IMR-90 (cell line): ENCODE data around the gene MROH2A. TPM values are rescaled to one million over a fixed set of nuclear protein-coding genes. Genes with fewer than 3 reads are reported as not detected.

Source experiments
- ATAC-seq: fragments of 200-7000 bp; cut with Tn5 transposase; 2 replicates; pipeline ENCODE4 v1.9.1; 2020; ENCODE audit warnings: low read depth, mild to moderate bottlenecking, moderate library complexity
- BruUV-seq: library from RNA; stranded (reverse); fragments of 400-500 nt; replicated peaks from 2 replicates; lab custom pipeline; 2021; lab: Mats Ljungman, UMichigan
- CTCF ChIA-PET: fragments of 300-600 bp; formaldehyde crosslinking; extraction: SDS; loops from one replicate; lab custom pipeline; 2021; ENCODE audit warnings: antibody characterized with exemption; lab: Yijun Ruan, JAX
- POLR2A ChIA-PET: fragments of 300-600 bp; sonication (Branson Sonifier 250); formaldehyde crosslinking; loops from one replicate; lab custom pipeline; 2022; ENCODE audit warnings: antibody characterized with exemption; ENCODE audit not compliant: unreplicated experiment; lab: Charles Lee
- DNase-seq: peaks from one replicate; pipeline ENCODE4 v3.0.0; 2013
- H2AFZ ChIP-seq: replicated peaks from 2 replicates; pipeline ENCODE3; 2013; ENCODE audit warnings: low read length, mild to moderate bottlenecking; ENCODE audit not compliant: poor library complexity
- H2AK5ac ChIP-seq: 2 replicates; pipeline ENCODE4 v1.6.1; 2013; ENCODE audit warnings: low read depth, low read length, inconsistent platforms
- H2AK9ac ChIP-seq: replicated peaks from 2 replicates; pipeline ENCODE3; 2013; ENCODE audit warnings: mild to moderate bottlenecking, low read depth, low read length, moderate library complexity; ENCODE audit not compliant: poor library complexity
- H2BK120ac ChIP-seq: 2 replicates; pipeline ENCODE4 v1.6.1; 2013; ENCODE audit warnings: low read depth, low read length, inconsistent platforms
- H2BK15ac ChIP-seq: 3 replicates; pipeline ENCODE4 v1.6.1; 2013; ENCODE audit warnings: low read depth, low read length, inconsistent platforms
- H2BK20ac ChIP-seq: 2 replicates; pipeline ENCODE4 v1.6.1; 2013; ENCODE audit warnings: low read depth, mild to moderate bottlenecking, inconsistent platforms, low read length, moderate library complexity
- H2BK5ac ChIP-seq: 2 replicates; pipeline ENCODE4 v1.6.1; 2013; ENCODE audit warnings: mild to moderate bottlenecking, low read depth, low read length, inconsistent platforms; ENCODE audit not compliant: poor library complexity, severe bottlenecking
- H3K14ac ChIP-seq: replicated peaks from 2 replicates; pipeline ENCODE4 v1.6.1; 2013; ENCODE audit warnings: low read depth, low read length, inconsistent platforms
- H3K18ac ChIP-seq: 2 replicates; pipeline ENCODE4 v1.6.1; 2013; ENCODE audit warnings: low read depth, low read length, control low read depth
- H3K23ac ChIP-seq: 2 replicates; pipeline ENCODE4 v1.6.1; 2013; ENCODE audit warnings: low read depth, low read length, inconsistent platforms
- H3K27ac ChIP-seq: 2 replicates; pipeline ENCODE4 v1.5.1; 2013; ENCODE audit warnings: mild to moderate bottlenecking, control low read depth, low read length; ENCODE audit not compliant: insufficient read depth
- H3K27me3 ChIP-seq: 2 replicates; pipeline ENCODE4 v1.6.1; 2013; ENCODE audit warnings: low read length; ENCODE audit not compliant: control insufficient read depth, insufficient read depth
- H3K36me3 ChIP-seq: 2 replicates; pipeline ENCODE4 v1.6.1; 2013; ENCODE audit warnings: low read length, mixed read lengths; ENCODE audit not compliant: control insufficient read depth, insufficient read depth
- H3K4ac ChIP-seq: 2 replicates; pipeline ENCODE4 v1.6.1; 2013; ENCODE audit warnings: low read depth, low read length, inconsistent platforms
- H3K4me1 ChIP-seq: 2 replicates; pipeline ENCODE4 v1.6.1; 2013; ENCODE audit warnings: low read length, mixed read lengths; ENCODE audit not compliant: control insufficient read depth, insufficient read depth
- H3K4me2 ChIP-seq: 2 replicates; pipeline ENCODE4 v1.6.1; 2013; ENCODE audit warnings: low read depth, mild to moderate bottlenecking, control low read depth, low read length, moderate library complexity
- H3K4me3 ChIP-seq: 2 replicates; pipeline ENCODE4 v1.5.1; 2013; ENCODE audit warnings: low read depth, mild to moderate bottlenecking, control low read depth, low read length, moderate library complexity; ENCODE audit not compliant: insufficient read depth
- H3K56ac ChIP-seq: 2 replicates; pipeline ENCODE4 v1.6.1; 2013; ENCODE audit warnings: low read length, inconsistent platforms; ENCODE audit not compliant: insufficient read depth; ENCODE audit errors: extremely low read depth
- H3K79me1 ChIP-seq, 2 experiments: 2 replicates each; pipeline ENCODE4 v1.6.1; 2013; ENCODE audit warnings: low read length in 2 of 2, inconsistent platforms in 1 of 2, low read depth in 1 of 2
- H3K9ac ChIP-seq: 2 replicates; pipeline ENCODE4 v1.6.1; 2013; ENCODE audit warnings: low read depth, low read length, control low read depth
- H3K9me1 ChIP-seq: 2 replicates; pipeline ENCODE4 v1.6.1; 2013; ENCODE audit warnings: low read length, inconsistent platforms; ENCODE audit not compliant: insufficient read depth
- H3K9me3 ChIP-seq: 2 replicates; pipeline ENCODE4 v1.6.1; 2013; ENCODE audit warnings: low read length; ENCODE audit not compliant: control insufficient read depth, insufficient read depth
- H4K20me1 ChIP-seq: 2 replicates; pipeline ENCODE4 v1.6.1; 2013; ENCODE audit warnings: low read length, inconsistent platforms; ENCODE audit not compliant: insufficient read depth
- H4K5ac ChIP-seq: 2 replicates; pipeline ENCODE4 v1.6.1; 2013; ENCODE audit warnings: mild to moderate bottlenecking, low read depth, low read length, control low read depth
- H4K8ac ChIP-seq, 2 experiments: 2 replicates each; pipeline ENCODE4 v1.6.1; 2013; ENCODE audit warnings: low read depth in 2 of 2, low read length in 2 of 2, control low read depth in 1 of 2, inconsistent platforms in 1 of 2
- H4K91ac ChIP-seq: 2 replicates; pipeline ENCODE4 v1.6.1; 2013; ENCODE audit warnings: low read depth, low read length, inconsistent platforms; ENCODE audit not compliant: insufficient read depth
- BHLHE40 ChIP-seq: fragments of 150-350 bp; IDR thresholded peaks from 2 replicates; pipeline ENCODE4 v1.6.1; 2016; ENCODE audit warnings: mild to moderate bottlenecking, low read depth, low read length
- CEBPB ChIP-seq: IDR thresholded peaks from 2 replicates; pipeline ENCODE4 v1.6.1; 2012; ENCODE audit warnings: low read depth, low read length, improper control_type of control experiment
- CHD1 ChIP-seq: IDR thresholded peaks from 2 replicates; pipeline ENCODE4 v1.6.1; 2012; ENCODE audit warnings: low read depth, low read length, improper control_type of control experiment
- FOS ChIP-seq: fragments of 150-350 bp; IDR thresholded peaks from 2 replicates; pipeline ENCODE4 v1.6.1; 2016; ENCODE audit warnings: low read depth, low read length
- MAFK ChIP-seq: IDR thresholded peaks from 2 replicates; pipeline ENCODE4 v1.6.1; 2012; ENCODE audit warnings: low read depth, low read length, improper control_type of control experiment
- MAZ ChIP-seq: IDR thresholded peaks from 2 replicates; pipeline ENCODE4 v1.6.1; 2012; ENCODE audit warnings: low read depth, mild to moderate bottlenecking, low read length, improper control_type of control experiment, moderate library complexity, borderline replicate concordance
- MXI1 ChIP-seq: IDR thresholded peaks from 2 replicates; pipeline ENCODE4 v1.6.1; 2012; ENCODE audit warnings: low read depth, mild to moderate bottlenecking, low read length, moderate library complexity, borderline replicate concordance
- NFE2L2 ChIP-seq: fragments of 150-350 bp; IDR thresholded peaks from 2 replicates; pipeline ENCODE4 v1.6.1; 2016; ENCODE audit warnings: low read depth, mild to moderate bottlenecking, low read length
- RAD21 ChIP-seq: IDR thresholded peaks from 2 replicates; pipeline ENCODE4 v1.6.1; 2012; ENCODE audit warnings: low read length, improper control_type of control experiment
- RCOR1 ChIP-seq: IDR thresholded peaks from 2 replicates; pipeline ENCODE4 v1.6.1; 2012; ENCODE audit warnings: mild to moderate bottlenecking, low read length, improper control_type of control experiment; ENCODE audit not compliant: insufficient replicate concordance
- RFX5 ChIP-seq: IDR thresholded peaks from 2 replicates; pipeline ENCODE4 v1.8.0; 2012; ENCODE audit warnings: low read depth, mild to moderate bottlenecking, low read length, moderate library complexity
- SMC3 ChIP-seq: fragments of 150-350 bp; IDR thresholded peaks from 2 replicates; pipeline ENCODE4 v1.6.1; 2016; ENCODE audit warnings: low read depth, mild to moderate bottlenecking, antibody characterized with exemption, low read length, moderate library complexity
- WGBS, 2 experiments: methylation state at CpG; one replicate each; pipeline versions ENCODE4 v1.1.5 to v1.1.7; 2013; ENCODE audit warnings: missing lambda C conversion rate in 2 of 2; ENCODE audit not compliant: insufficient read length in 1 of 2; ENCODE audit errors: extremely low coverage in 2 of 2; 5-methylcytosine and 5-hydroxymethylcytosine counted together
- dilution Hi-C: fragments of 300-500 bp; cut with HindIII; formaldehyde crosslinking; loops from one replicate; pipeline ENCODE4 v1.14.3; 2018; ENCODE audit warnings: low sequenced_read_pairs; ENCODE audit not compliant: unreplicated experiment
- in situ Hi-C: fragments of 300-500 bp; cut with MboI; formaldehyde crosslinking; loops from 3 replicates; pipeline ENCODE4 v1.14.3; 2019; ENCODE audit warnings: low sequenced_read_pairs, inconsistent platforms, mixed read lengths
- intact Hi-C: fragments of 100-400 bp; cut with micrococcal nuclease; formaldehyde crosslinking; loops from 2 replicates; pipeline ENCODE4 v1.10.0; 2022
- polyA plus RNA-seq, 3 experiments: library from polyadenylated mRNA; depleted of rRNA; stranded (reverse); fragments of >200 nt; gene quantifications; 2 replicates each; pipeline ENCODE4 v1.2.3, GENCODE V29; 2012; ENCODE audit warnings: low replicate concordance in 1 of 3
- total RNA-seq: library from RNA; depleted of rRNA; stranded (reverse); fragments of >200 nt; gene quantifications from 2 replicates; pipeline ENCODE4 v1.2.3, GENCODE V29; 2012
- TF ChIP-seq, protein P1 (sequence below): fragments of 150-350 bp; IDR thresholded peaks from 2 replicates; pipeline ENCODE4 v1.6.1; 2016; ENCODE audit warnings: low read depth, mild to moderate bottlenecking, low read length, moderate library complexity, borderline replicate concordance
- TF ChIP-seq, protein P2 (sequence below): conservative IDR thresholded peaks from 2 replicates; pipeline ENCODE4 v1.5.1; 2012; ENCODE audit warnings: mild to moderate bottlenecking, low read depth, low read length, improper control_type of control experiment
- TF ChIP-seq, protein P3 (sequence below): fragments of 150-350 bp; IDR thresholded peaks from 2 replicates; pipeline ENCODE4 v1.6.1; 2017; ENCODE audit warnings: mild to moderate bottlenecking, antibody characterized with exemption, low read length, low read depth

Gene MROH2A
- total and polyA plus RNA-seq, 2 of the 4 experiments (the other 2 are of a cell fraction) = not detected

DNA sequence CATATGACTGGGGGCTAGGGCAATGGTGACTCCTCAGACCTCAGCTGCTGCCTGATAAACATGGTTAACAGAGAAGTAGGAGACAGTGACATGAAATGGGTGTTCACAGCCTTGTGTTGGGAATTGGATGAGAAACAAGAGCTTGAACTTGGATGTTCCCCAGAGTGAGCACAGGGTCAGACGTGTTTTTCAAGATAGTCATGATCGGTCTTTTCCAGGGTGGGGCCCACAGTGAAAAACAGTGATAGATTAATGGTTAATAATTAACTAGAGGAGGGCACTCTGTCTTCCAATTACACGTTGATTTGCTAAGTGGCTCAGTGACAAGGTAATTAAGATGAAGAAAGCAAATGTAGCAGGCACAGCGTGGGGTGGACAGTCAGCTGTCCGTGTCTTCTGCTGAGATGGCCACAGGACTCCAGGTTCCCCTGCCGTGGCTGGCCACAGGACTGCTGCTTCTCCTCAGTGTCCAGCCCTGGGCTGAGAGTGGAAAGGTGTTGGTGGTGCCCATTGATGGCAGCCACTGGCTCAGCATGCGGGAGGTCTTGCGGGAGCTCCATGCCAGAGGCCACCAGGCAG, 49.3 kb upstream of the MROH2A start, which contains the start of gene UGT1A3:
TSS of gene UGT1A3 (plus strand) at position 320 of the 579 bp plus-strand sequence. CDS start at position 405, 85 bp downstream.
- no peak within 1 kb of the TSS for H2BK5ac ChIP-seq
- in situ Hi-C loops = no loop called here
- no peak within 1 kb of the TSS for H3K14ac ChIP-seq
- no TSS peak for BruUV-seq
- H3K23ac ChIP-seq = no peak within 1 kb of the TSS
- no peak within 1 kb of the TSS for H2AFZ ChIP-seq
- peaks cover 3% of the 10 kb centered on the region; the same call in 1 of the 2 replicates for H3K27me3 ChIP-seq
- H4K20me1 ChIP-seq = no peaks in the 10 kb centered on the region
- no peak within 1 kb of the TSS for H4K8ac ChIP-seq
- TF ChIP-seq, protein P1, sequence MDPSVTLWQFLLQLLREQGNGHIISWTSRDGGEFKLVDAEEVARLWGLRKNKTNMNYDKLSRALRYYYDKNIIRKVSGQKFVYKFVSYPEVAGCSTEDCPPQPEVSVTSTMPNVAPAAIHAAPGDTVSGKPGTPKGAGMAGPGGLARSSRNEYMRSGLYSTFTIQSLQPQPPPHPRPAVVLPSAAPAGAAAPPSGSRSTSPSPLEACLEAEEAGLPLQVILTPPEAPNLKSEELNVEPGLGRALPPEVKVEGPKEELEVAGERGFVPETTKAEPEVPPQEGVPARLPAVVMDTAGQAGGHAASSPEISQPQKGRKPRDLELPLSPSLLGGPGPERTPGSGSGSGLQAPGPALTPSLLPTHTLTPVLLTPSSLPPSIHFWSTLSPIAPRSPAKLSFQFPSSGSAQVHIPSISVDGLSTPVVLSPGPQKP = no peak
- TF ChIP-seq RAD21 (no peak), SMC3 (no peak), MXI1 (no peak), FOS (no peak), MAFK (no peak), CEBPB (no peak), CHD1 (no peak), NFE2L2 (no peak), RCOR1 (no peak), RFX5 (no peak), MAZ (no peak), BHLHE40 (no peak)
- TF ChIP-seq, protein P2, sequence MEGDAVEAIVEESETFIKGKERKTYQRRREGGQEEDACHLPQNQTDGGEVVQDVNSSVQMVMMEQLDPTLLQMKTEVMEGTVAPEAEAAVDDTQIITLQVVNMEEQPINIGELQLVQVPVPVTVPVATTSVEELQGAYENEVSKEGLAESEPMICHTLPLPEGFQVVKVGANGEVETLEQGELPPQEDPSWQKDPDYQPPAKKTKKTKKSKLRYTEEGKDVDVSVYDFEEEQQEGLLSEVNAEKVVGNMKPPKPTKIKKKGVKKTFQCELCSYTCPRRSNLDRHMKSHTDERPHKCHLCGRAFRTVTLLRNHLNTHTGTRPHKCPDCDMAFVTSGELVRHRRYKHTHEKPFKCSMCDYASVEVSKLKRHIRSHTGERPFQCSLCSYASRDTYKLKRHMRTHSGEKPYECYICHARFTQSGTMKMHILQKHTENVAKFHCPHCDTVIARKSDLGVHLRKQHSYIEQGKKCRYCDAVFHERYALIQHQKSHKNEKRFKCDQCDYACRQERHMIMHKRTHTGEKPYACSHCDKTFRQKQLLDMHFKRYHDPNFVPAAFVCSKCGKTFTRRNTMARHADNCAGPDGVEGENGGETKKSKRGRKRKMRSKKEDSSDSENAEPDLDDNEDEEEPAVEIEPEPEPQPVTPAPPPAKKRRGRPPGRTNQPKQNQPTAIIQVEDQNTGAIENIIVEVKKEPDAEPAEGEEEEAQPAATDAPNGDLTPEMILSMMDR = no peak
- TF ChIP-seq, protein P3, sequence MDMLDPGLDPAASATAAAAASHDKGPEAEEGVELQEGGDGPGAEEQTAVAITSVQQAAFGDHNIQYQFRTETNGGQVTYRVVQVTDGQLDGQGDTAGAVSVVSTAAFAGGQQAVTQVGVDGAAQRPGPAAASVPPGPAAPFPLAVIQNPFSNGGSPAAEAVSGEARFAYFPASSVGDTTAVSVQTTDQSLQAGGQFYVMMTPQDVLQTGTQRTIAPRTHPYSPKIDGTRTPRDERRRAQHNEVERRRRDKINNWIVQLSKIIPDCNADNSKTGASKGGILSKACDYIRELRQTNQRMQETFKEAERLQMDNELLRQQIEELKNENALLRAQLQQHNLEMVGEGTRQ = no peak
- H3K4me3 ChIP-seq = no peak within 1 kb of the TSS
- ATAC-seq = no peak
- no peak within 1 kb of the TSS for H2BK15ac ChIP-seq
- H2AK9ac ChIP-seq = no peak within 1 kb of the TSS
- no peaks in the 10 kb centered on the region for H3K9me3 ChIP-seq
- H2BK120ac ChIP-seq = no peak within 1 kb of the TSS
- no peak within 1 kb of the TSS for H4K5ac ChIP-seq
- H3K4ac ChIP-seq = no peak within 1 kb of the TSS
- ChIA-PET CTCF (no interaction called here), POLR2A (no interaction called here)
- H3K9ac ChIP-seq = no peak within 1 kb of the TSS
- no peaks in the 10 kb centered on the region for H3K79me1 ChIP-seq
- H3K27ac ChIP-seq = no peak within 1 kb of the TSS
- DNase-seq = no peak
- no peak within 1 kb of the TSS for H2AK5ac ChIP-seq
- no peak within 1 kb of the TSS for H3K4me2 ChIP-seq
- no peaks in the 10 kb centered on the region for H3K36me3 ChIP-seq
- intact Hi-C loops = no loop called here
- dilution Hi-C loops = no loop called here
- no peak within 1 kb of the TSS for H2BK20ac ChIP-seq
- WGBS, 2 experiments = 80% methylated on average over 2 of the region's 8 CpGs; no CpG with 5 or more reads in 1 of the 2 experiments
- no peak within 1 kb of the TSS for H3K18ac ChIP-seq
- no peaks in the 10 kb centered on the region for H3K4me1 ChIP-seq
- H3K56ac ChIP-seq = no peak within 1 kb of the TSS; the same call in 1 of the 2 replicates
- H3K9me1 ChIP-seq = no peaks in the 10 kb centered on the region
- H4K91ac ChIP-seq = no peak within 1 kb of the TSS
